ENCODE data around the gene CLDN17. TPM values are rescaled to one million over a fixed set of nuclear protein-coding genes. Genes with fewer than 3 reads are reported as not detected.

Gene CLDN17, protein sequence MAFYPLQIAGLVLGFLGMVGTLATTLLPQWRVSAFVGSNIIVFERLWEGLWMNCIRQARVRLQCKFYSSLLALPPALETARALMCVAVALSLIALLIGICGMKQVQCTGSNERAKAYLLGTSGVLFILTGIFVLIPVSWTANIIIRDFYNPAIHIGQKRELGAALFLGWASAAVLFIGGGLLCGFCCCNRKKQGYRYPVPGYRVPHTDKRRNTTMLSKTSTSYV
- total RNA-seq = not detected in 2 replicates

DNA sequence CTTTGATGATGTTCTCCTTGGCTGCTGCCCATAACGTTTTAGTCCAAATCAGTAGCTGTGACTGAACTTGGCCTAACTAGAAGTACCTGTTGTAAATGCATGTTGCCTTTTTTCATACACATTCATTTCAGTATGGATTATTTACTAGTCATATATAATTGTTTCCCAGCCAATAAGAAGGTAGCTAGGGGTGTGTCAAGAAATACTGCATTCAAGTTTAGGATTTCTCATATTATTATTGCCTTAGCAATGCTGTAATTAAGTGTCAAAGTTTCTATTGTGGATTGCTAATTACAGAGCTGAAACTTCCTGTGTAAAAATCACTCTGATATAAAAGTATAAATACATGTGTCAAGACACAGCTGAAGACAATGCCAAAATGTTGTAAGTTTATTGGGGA, at the start of gene CLDN17:
Gene CLDN17, minus strand, starts transcription at position 101 of the 400 bp plus-strand sequence. CDS start 188 bp downstream, outside the sequence.
- intact Hi-C loops (cut with micrococcal nuclease) = no loop called here
- Mint-ChIP-seq H3K4me1 (ENCODE audit: low read depth) (no peaks in the 10 kb centered on the region), H3K9me3 (no peaks in the 10 kb centered on the region), H3K27me3 (ENCODE audit: insufficient read depth) (no peaks in the 10 kb centered on the region), H3K4me3 (no peak within 1 kb of the TSS), H3K36me3 (ENCODE audit: low read depth) (no peaks in the 10 kb centered on the region), H3K27ac (no peak within 1 kb of the TSS)
- no peak for DNase-seq (ENCODE audit: low spot score)

DNA sequence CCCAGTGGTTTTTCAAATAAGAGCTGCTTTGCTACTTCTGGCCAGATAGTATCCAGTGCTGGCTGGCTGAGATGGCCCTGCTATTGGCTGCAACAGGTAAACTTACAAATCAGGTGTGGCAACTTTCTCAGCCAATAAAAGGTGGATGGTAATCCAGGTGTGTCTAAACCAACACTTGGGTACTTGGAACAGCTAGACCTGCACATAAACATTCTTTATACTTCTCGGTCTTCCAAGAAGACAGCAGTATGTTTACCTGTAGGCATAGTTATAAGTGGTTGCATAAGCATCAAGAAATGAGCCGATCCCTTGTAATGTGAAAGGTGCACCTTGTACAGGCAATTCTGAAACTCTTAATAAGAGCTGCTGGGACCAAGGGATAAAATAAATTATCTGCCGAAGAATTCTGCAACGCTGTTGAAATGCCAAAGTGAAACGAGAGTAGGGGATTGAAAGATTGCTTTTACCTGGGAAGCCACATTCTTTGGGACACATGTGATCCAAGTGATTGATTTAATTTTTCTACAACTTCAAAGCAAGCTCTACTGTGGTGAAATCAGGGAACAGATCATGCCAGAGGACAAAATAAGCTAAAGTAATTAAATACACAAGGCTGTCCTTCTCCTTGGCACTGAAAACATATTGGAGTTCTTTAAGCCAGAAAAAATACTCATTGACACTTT, 49.6 kb upstream of the CLDN17 start, which contains the start of gene CLDN8:
Gene CLDN8, minus strand, starts transcription at position 57 of the 683 bp plus-strand sequence. CDS start 172 bp downstream, outside the sequence.
- H3K4me1 Mint-ChIP-seq (ENCODE audit: low read depth) = no peaks in the 10 kb centered on the region
- H3K9me3 Mint-ChIP-seq = no peaks in the 10 kb centered on the region
- H3K27me3 Mint-ChIP-seq (ENCODE audit: insufficient read depth) = no peaks in the 10 kb centered on the region
- no peak within 1 kb of the TSS for H3K27ac Mint-ChIP-seq
- no peak within 1 kb of the TSS for H3K4me3 Mint-ChIP-seq
- intact Hi-C loops (cut with micrococcal nuclease) = no loop called here
- no peaks in the 10 kb centered on the region for H3K36me3 Mint-ChIP-seq (ENCODE audit: low read depth)
- no peak for DNase-seq (ENCODE audit: low spot score)

DNA sequence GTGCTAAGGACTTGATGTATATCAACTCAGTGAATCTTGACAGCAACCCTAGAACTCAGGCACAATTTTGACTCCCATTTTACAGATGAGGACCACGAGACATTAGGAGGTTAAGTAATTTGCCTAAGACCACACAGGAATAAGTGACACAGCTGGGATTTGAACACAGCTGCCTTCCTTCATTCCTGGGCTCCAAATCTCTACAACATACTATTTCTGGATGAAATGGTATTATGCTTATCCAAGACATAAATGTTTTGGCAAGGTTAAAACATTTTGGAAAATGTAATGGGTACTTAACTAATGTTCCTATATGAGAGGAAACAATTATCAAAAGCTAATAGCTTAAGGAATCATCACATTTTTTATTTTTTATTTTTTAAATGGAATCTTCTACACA, 44.5 kb upstream of the CLDN17 start:
- Mint-ChIP-seq H3K4me1 (ENCODE audit: low read depth) (no peaks in the 10 kb centered on the region), H3K4me3 (no peak overlapping the region), H3K27ac (no peak overlapping the region), H3K9me3 (no peaks in the 10 kb centered on the region), H3K36me3 (ENCODE audit: low read depth) (no peaks in the 10 kb centered on the region), H3K27me3 (ENCODE audit: insufficient read depth) (no peaks in the 10 kb centered on the region)
- DNase-seq (ENCODE audit: low spot score) = no peak
- intact Hi-C loops (cut with micrococcal nuclease) = no loop called here

DNA sequence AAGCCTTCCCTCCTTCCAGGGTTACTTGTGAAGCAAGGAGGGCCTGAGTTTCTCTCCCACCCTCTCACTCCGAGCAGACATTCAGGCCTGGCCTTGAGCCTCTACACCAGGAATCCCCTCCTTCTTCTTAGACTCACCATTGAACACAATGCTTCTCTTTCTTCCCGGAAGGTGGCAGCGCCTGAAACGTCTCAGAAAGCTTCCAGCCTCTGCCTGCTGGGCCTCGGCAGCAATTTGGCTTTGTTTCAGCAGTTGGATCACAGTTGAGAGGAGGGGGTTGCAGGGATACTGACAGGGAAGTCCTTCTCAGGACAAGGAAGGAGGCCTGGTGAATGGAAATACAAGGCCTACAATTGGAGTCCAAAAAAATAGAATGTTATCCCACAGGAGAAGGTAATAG, 43.0 kb upstream of the CLDN17 start:
- intact Hi-C loops (cut with micrococcal nuclease) = no loop called here
- no peaks in the 10 kb centered on the region for H3K36me3 Mint-ChIP-seq (ENCODE audit: low read depth)
- H3K9me3 Mint-ChIP-seq = no peaks in the 10 kb centered on the region
- H3K27me3 Mint-ChIP-seq (ENCODE audit: insufficient read depth) = no peaks in the 10 kb centered on the region
- DNase-seq (ENCODE audit: low spot score) = no peak
- no peak overlapping the region for H3K4me3 Mint-ChIP-seq
- H3K27ac Mint-ChIP-seq = no peak overlapping the region
- no peaks in the 10 kb centered on the region for H3K4me1 Mint-ChIP-seq (ENCODE audit: low read depth)

DNA sequence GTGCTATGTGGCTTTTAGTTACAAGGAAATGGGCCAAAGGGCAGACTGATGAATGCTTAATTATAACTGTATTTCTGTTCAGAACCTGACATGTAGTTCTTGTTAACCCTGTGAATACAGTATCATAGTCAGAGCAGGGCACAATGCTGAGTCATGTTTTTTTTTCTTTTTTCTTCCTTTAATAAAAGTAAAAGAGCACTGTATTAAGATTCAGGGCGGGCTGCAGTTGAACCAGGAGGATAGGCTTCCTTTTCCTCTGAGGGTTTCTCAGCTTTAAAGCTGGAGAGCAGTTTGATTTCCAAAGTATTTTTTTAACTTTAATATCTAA, 40.6 kb upstream of the CLDN17 start:
- Mint-ChIP-seq H3K9me3 (no peaks in the 10 kb centered on the region), H3K36me3 (ENCODE audit: low read depth) (no peaks in the 10 kb centered on the region), H3K4me3 (no peak overlapping the region), H3K27ac (no peak overlapping the region), H3K4me1 (ENCODE audit: low read depth) (no peaks in the 10 kb centered on the region), H3K27me3 (ENCODE audit: insufficient read depth) (peaks cover 1% of the 10 kb centered on the region)
- DNase-seq (ENCODE audit: low spot score) = no peak
- intact Hi-C loops (cut with micrococcal nuclease) = no loop called here

DNA sequence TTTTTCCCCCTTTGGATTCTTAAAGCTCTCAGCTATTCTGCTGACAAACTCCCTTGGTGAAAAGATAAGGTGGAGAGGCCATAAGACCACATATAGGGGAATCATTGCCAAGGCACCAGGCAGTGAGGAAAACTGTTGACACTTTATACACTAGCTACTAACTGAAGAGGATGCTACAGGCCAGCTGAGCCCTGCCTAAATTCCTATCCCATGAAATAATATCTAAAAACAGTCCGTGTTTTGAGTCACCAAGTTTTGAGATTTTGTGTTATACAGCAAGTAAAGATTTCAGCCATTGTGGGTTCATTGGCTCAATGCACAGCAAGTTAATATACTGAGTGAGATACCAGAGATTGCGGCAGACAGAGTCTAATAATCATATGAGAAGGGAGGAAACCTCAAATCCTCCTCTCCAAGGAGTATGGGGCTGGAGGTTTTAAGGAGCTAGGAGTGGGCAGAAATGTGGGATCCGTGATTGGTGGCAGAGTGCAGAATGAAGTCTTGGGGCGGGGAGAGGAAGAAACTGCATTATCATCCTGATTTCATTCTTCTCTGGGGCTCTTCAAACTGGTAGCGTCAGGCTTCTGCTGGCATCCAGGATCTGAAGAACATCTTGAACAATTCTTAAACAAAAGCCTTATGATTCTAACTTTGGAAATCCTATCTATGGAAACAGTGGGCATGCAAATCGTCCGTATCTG, 40.1 kb upstream of the CLDN17 start:
- no peak for DNase-seq (ENCODE audit: low spot score)
- Mint-ChIP-seq H3K27ac (no peak overlapping the region), H3K4me1 (ENCODE audit: low read depth) (no peaks in the 10 kb centered on the region), H3K9me3 (no peaks in the 10 kb centered on the region), H3K4me3 (no peak overlapping the region), H3K27me3 (ENCODE audit: insufficient read depth) (peaks cover 1% of the 10 kb centered on the region), H3K36me3 (ENCODE audit: low read depth) (no peaks in the 10 kb centered on the region)
- intact Hi-C loops (cut with micrococcal nuclease) = no loop called here

DNA sequence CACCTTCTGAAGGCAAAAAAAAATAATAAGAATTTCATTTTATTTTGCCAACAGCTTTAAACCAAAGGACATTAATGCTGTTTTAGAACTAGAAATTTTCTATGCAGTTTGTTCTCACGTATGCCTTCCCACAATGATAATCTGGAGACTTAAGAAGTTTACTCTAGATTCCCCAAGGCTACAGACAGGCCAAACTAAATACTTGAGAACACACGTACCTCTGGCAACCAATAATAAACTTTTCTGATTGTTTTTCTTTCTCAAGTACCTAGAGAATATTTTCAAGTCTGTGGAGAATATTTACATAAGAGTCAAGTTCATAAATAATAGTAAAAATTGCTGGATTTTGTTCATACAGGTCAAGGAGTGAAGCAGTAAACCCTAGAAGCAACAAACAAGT, 33.4 kb upstream of the CLDN17 start:
- Mint-ChIP-seq H3K4me1 (ENCODE audit: low read depth) (no peaks in the 10 kb centered on the region), H3K27ac (no peak overlapping the region), H3K4me3 (no peak overlapping the region), H3K27me3 (ENCODE audit: insufficient read depth) (peaks cover 1% of the 10 kb centered on the region), H3K9me3 (no peaks in the 10 kb centered on the region), H3K36me3 (ENCODE audit: low read depth) (no peaks in the 10 kb centered on the region)
- DNase-seq (ENCODE audit: low spot score) = no peak
- intact Hi-C loops (cut with micrococcal nuclease) = no loop called here

DNA sequence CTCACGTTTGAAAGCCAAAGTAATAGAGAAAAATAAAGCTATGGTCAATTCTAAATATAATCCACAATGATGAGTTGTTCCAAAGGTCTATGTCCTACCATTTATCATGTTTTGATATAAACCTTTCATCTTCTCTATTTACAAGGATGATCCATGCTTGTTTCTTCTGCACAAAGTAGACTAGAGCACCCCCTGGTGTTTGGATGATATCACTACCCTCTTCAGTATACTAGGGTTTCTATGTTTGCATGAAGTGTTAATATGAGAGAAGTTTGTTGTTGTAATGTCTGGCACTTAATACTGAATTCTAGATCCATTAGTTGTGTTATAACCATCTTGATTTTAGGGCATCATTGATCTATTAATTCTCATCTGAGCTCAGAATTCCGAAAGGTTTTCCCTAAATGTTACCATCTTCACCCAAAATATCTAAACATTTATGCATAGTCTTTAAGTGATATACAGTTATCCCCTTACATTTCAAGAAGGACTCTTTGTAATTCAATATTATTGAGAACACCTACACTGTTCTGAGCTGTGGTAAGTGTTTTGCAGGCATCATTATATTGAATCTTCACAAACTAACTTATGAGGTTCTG, 28.2 kb upstream of the CLDN17 start:
- Mint-ChIP-seq H3K9me3 (no peaks in the 10 kb centered on the region), H3K27ac (no peak overlapping the region), H3K4me1 (ENCODE audit: low read depth) (no peaks in the 10 kb centered on the region), H3K4me3 (no peak overlapping the region), H3K27me3 (ENCODE audit: insufficient read depth) (no peaks in the 10 kb centered on the region), H3K36me3 (ENCODE audit: low read depth) (no peaks in the 10 kb centered on the region)
- DNase-seq (ENCODE audit: low spot score) = no peak
- intact Hi-C loops (cut with micrococcal nuclease) = loop anchor here (1.0 kb wide), 1 partner anchor 150 kb away; no protein-coding TSS in a partner anchor

DNA sequence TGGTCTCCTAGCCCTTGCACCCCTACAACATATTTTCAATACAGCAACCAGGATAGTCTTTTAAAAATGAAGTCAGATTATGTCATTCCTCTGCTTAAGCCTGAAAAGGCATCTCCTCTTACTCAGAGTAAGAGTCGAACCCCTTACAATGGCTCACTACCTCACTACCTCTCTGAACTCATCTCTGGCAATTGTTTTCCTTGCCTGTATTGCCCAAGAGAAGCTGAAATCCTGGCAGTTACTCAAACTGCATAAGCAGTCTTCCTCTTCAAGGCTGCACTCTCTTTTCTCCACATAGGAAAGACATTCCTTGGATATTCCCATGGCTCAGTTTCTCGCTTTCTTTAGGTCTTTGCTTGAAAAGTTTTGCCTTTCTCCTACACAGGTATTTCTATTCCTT, 26.6 kb upstream of the CLDN17 start:
- Mint-ChIP-seq H3K4me1 (ENCODE audit: low read depth) (no peaks in the 10 kb centered on the region), H3K36me3 (ENCODE audit: low read depth) (no peaks in the 10 kb centered on the region), H3K27ac (no peak overlapping the region), H3K9me3 (no peaks in the 10 kb centered on the region), H3K27me3 (ENCODE audit: insufficient read depth) (no peaks in the 10 kb centered on the region), H3K4me3 (no peak overlapping the region)
- no peak for DNase-seq (ENCODE audit: low spot score)
- intact Hi-C loops (cut with micrococcal nuclease) = no loop called here

DNA sequence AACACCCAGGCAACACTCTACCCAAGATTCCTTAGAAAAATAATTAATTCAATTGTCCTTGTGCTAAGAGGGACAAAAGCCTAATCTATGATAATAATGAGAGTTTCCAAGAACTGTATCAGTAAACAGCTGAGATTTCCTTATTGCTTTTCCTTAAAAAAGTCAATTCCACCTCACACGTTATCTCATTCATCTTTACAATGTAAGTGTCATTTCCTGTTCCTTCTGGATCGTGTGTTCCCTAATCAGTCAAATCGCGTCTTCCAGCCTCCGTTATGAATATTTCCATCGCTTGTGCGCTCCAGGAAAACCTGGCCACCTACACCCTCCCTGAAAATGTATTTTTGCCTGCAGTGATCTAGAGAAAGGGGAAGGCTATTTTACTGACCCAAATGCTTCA, 23.9 kb upstream of the CLDN17 start:
- Mint-ChIP-seq H3K27ac (no peak overlapping the region), H3K4me1 (ENCODE audit: low read depth) (no peaks in the 10 kb centered on the region), H3K27me3 (ENCODE audit: insufficient read depth) (no peaks in the 10 kb centered on the region), H3K9me3 (no peaks in the 10 kb centered on the region), H3K4me3 (no peak overlapping the region), H3K36me3 (ENCODE audit: low read depth) (no peaks in the 10 kb centered on the region)
- no peak for DNase-seq (ENCODE audit: low spot score)
- intact Hi-C loops (cut with micrococcal nuclease) = no loop called here

DNA sequence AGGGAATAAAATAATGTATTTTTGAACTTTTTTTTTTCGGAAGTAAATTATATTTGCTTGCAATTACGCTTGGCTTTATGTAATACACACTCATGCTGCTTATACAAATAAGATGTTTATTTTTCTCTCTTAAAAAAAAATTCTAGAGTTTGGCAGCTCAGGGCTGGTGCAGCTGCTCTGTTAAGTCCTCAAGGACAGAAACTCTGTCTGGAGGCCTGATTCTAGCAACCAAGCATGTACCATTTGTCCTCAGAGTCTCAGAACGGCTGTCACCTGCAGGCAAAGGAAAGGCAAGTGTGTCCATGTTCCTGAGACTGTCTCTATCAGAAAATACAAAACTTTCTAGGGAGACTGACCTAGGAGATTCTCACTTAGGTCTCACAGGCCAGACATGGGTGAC, 23.2 kb upstream of the CLDN17 start:
- Mint-ChIP-seq H3K9me3 (no peaks in the 10 kb centered on the region), H3K4me1 (ENCODE audit: low read depth) (no peaks in the 10 kb centered on the region), H3K4me3 (no peak overlapping the region), H3K27me3 (ENCODE audit: insufficient read depth) (no peaks in the 10 kb centered on the region), H3K36me3 (ENCODE audit: low read depth) (no peaks in the 10 kb centered on the region), H3K27ac (no peak overlapping the region)
- DNase-seq (ENCODE audit: low spot score) = no peak
- intact Hi-C loops (cut with micrococcal nuclease) = no loop called here

DNA sequence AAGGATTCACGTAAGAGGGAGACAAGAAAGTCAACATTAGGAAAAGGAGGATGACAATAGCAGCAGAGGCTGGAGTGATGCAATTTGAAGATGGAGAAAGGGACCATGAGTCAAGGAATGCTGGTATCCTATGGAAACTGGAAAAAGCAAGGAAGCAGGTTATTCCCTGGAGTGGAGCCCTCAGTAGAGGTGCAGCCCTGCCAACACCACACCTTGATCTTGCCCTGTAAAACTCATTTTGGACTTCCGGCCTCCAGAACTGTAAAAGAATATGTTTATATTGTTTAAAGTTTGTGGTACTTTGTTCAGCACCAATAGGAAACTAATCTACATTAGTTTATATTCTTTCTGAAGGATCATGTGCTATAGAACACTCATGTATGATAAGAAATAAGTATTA, 19.6 kb upstream of the CLDN17 start:
- Mint-ChIP-seq H3K9me3 (no peaks in the 10 kb centered on the region), H3K27ac (no peak overlapping the region), H3K36me3 (ENCODE audit: low read depth) (no peaks in the 10 kb centered on the region), H3K4me3 (no peak overlapping the region), H3K27me3 (ENCODE audit: insufficient read depth) (no peaks in the 10 kb centered on the region), H3K4me1 (ENCODE audit: low read depth) (no peaks in the 10 kb centered on the region)
- intact Hi-C loops (cut with micrococcal nuclease) = no loop called here
- DNase-seq (ENCODE audit: low spot score) = no peak

DNA sequence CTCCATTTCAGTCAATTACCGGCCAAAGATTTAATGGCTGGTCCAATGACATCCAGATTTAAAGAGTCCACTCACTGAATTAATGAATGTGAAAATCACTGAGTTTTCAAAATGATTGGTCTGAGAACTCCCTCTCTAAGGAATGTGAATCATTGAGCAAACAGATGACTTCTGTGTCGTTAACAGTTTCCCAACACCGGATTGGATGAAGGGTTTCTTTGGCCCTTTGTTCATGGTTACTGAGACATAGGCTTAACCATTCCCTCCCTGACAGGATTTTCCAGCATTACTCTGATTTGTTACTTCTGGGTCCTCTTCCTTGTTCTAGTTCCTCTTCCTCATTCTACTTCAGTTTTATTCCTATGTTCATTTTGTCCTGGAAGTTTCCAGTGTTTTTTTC, 1.5 kb upstream of the CLDN17 start:
- no peaks in the 10 kb centered on the region for H3K9me3 Mint-ChIP-seq
- intact Hi-C loops (cut with micrococcal nuclease) = no loop called here
- no peaks in the 10 kb centered on the region for H3K36me3 Mint-ChIP-seq (ENCODE audit: low read depth)
- DNase-seq (ENCODE audit: low spot score) = no peak
- H3K27me3 Mint-ChIP-seq (ENCODE audit: insufficient read depth) = peaks cover 2% of the 10 kb centered on the region
- H3K4me1 Mint-ChIP-seq (ENCODE audit: low read depth) = no peaks in the 10 kb centered on the region
- no peak overlapping the region for H3K27ac Mint-ChIP-seq
- H3K4me3 Mint-ChIP-seq = no peak overlapping the region

Data from activated T-helper 1 cell treated with anti-CD3 and anti-CD28 coated beads, Interleukin-12 subunit alpha, Interleukin-12 subunit beta, Interleukin-2, Interleukin-4 antibody, amounts not matched to agents 30 ng/mL and 10 ng/mL and 1 ng/mL, durations not matched to agents 14 hours and 24 hours and 36 hours (primary cell).